Measurements from ENCODE around the gene RAD51B. TPM values are rescaled to one million over a fixed set of nuclear protein-coding genes. Genes with fewer than 3 reads are reported as not detected.

Gene RAD51B
- 10 to 100 TPM; 25.4 to 47.9 (median 30.0) TPM for total RNA-seq
- total RNA-seq (2013), result 22.9 TPM
- total RNA-seq, result 1.9 to 22.4 (median 10.9) reads per million in 29 experiments

DNA sequence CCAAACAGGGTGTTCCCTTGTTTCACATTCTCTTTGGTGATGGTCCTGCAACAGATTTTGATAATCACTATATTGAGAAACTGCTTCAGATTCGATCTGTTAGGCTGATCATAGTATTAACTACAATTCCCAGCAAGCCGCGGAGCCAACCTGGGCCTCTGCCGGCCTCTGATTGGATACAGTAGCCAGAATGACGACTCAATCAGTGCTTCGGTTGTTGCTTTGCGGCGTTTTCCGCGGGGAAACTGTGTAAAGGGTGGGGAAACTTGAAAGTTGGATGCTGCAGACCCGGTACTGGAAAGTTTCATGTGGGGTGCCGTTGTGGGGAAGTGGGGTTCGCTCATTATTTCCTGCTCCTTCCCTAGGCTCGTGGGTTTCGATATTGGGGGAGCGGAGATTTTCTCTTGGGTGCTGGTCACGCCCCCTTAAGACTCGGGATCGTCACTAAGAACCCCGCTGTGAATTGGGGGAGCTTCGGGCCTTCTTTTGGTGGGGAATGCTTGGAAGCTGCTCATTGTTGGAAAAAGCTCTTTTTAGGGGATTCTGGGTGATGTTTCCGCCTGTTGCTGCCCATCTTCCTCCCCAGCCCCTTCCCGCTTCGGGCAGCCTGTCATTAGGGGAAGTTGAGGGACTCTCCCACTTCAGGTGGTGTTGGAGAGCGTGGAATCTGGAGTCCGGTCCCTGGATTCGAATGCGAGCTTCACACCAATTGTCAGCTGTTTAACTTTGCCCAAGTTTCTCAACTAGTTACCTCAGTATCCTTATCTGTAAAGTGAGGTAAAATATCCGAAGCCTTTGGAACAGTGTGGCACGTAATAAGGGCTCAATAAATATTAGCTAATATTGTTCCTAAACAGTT lies at the start of gene RAD51B:
TSS of gene RAD51B (plus strand) at position 217 of the 859 bp plus-strand sequence.
- Mint-ChIP-seq H3K4me1 (peaks cover 34 to 47% (median 43%) of the 10 kb centered on the region in 3 donors), H3K36me3 (peaks cover 2% of the 10 kb centered on the region), H3K27ac (peak within 1 kb of the TSS; percentile 82 to 94), H3K9me3 (no peaks in the 10 kb centered on the region), H3K4me3 (peak within 1 kb of the TSS; percentile 94 to 96 (median 94)), H3K27me3 (no peaks in the 10 kb centered on the region)
- H3K9me3 ChIP-seq, result no peaks in the 10 kb centered on the region
- POLR2A ChIA-PET, result interaction anchor here in 1 of 2 donors (0.8 kb wide), 1 partner anchor 19 kb away, joined by 6 read pairs; no protein-coding TSS in a partner anchor
- H3K4me3 ChIP-seq (ENCODE audit: control insufficient read depth in 1 of 2, extremely low read depth in 1 of 2, low read length in 1 of 2), result peak within 1 kb of the TSS; percentile 88 to 100
- peaks cover 0 to 3% of the 10 kb centered on the region in 2 donors for H3K36me3 ChIP-seq (ENCODE audit: control insufficient read depth in 2 of 2, extremely low read depth in 1 of 2, insufficient read depth in 1 of 2, low read length in 1 of 2)
- peaks cover 21 to 30% of the 10 kb centered on the region in 2 experiments for H3K4me1 ChIP-seq (ENCODE audit: control insufficient read depth in 1 of 2, extremely low read depth in 1 of 2, insufficient read depth in 2 of 2, low read length in 2 of 2)
- peak within 1 kb of the TSS; percentile 58 for H3K27ac ChIP-seq (ENCODE audit: low read length)
- ATAC-seq (replicated peaks in 1 of 4) (peak; percentile 67 to 76 (median 72)), DNase-seq (peak; percentile 72 to 91 (median 82))
- WGBS (ENCODE audit: insufficient coverage), result 2% methylated on average over 13 of the region's 30 CpGs
- CTCF ChIA-PET, result interaction anchor here in 1 of 2 donors (0.5 to 1.2 kb wide), 4 partner anchors 19 to 1008 kb away, joined by 3 read pairs; no protein-coding TSS in a partner anchor
- no peaks in the 10 kb centered on the region for H3K27me3 ChIP-seq (replicated peaks in 1 of 2; ENCODE audit: control insufficient read depth in 2 of 2, extremely low read depth in 1 of 2, insufficient read depth in 2 of 2, low read length in 1 of 2)

DNA sequence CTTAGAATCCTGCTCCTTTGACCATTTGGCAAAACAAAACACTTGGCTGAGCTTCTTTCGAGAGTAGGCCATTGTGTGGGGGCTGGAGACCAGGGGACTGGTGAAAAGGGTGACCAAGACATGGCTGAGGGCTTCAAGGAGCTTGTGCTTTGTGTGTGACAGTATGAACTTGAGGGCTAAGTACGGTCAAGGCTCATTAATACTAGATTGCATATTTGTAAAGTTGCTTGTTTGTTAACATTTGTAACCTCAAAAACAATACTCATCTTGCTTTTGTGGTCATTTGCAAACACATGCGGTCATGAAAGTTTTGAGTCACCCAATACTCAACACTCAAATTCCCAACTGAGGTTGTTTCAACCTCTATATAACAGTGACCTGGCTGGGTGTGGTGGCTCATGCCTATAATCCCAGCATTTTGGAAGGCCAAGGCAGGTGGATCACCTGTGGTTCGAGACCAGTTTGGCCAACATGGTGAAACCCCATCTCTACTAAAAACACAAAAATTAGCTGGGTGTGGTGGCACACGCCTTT lies 45.7 kb upstream of the RAD51B start:
- ATAC-seq (replicated peaks in 1 of 4) (no peak), DNase-seq (no peak)
- POLR2A ChIA-PET, result no interaction called here
- Mint-ChIP-seq H3K9me3 (no peaks in the 10 kb centered on the region), H3K27me3 (no peaks in the 10 kb centered on the region), H3K27ac (no peak overlapping the region), H3K4me3 (no peak overlapping the region), H3K4me1 (no peaks in the 10 kb centered on the region), H3K36me3 (peaks cover 80% of the 10 kb centered on the region)
- H3K27ac ChIP-seq (ENCODE audit: low read length), result no peak overlapping the region
- no peaks in the 10 kb centered on the region for H3K9me3 ChIP-seq
- no peaks in the 10 kb centered on the region for H3K27me3 ChIP-seq (replicated peaks in 1 of 2; ENCODE audit: control insufficient read depth in 2 of 2, extremely low read depth in 1 of 2, insufficient read depth in 2 of 2, low read length in 1 of 2)
- H3K4me1 ChIP-seq (ENCODE audit: control insufficient read depth in 1 of 2, extremely low read depth in 1 of 2, insufficient read depth in 2 of 2, low read length in 2 of 2), result no peaks in the 10 kb centered on the region
- CTCF ChIA-PET, result interaction anchor here (0.6 to 0.7 kb wide), 2 partner anchors 175 to 326 kb away, joined by 3 to 6 read pairs; no protein-coding TSS in a partner anchor
- peaks cover 7 to 93% of the 10 kb centered on the region in 2 donors for H3K36me3 ChIP-seq (ENCODE audit: control insufficient read depth in 2 of 2, extremely low read depth in 1 of 2, insufficient read depth in 1 of 2, low read length in 1 of 2)
- H3K4me3 ChIP-seq (ENCODE audit: control insufficient read depth in 1 of 2, extremely low read depth in 1 of 2, low read length in 1 of 2), result no peak overlapping the region
- 100% methylated on average over 2 of the region's 5 CpGs for WGBS (ENCODE audit: insufficient coverage)

DNA sequence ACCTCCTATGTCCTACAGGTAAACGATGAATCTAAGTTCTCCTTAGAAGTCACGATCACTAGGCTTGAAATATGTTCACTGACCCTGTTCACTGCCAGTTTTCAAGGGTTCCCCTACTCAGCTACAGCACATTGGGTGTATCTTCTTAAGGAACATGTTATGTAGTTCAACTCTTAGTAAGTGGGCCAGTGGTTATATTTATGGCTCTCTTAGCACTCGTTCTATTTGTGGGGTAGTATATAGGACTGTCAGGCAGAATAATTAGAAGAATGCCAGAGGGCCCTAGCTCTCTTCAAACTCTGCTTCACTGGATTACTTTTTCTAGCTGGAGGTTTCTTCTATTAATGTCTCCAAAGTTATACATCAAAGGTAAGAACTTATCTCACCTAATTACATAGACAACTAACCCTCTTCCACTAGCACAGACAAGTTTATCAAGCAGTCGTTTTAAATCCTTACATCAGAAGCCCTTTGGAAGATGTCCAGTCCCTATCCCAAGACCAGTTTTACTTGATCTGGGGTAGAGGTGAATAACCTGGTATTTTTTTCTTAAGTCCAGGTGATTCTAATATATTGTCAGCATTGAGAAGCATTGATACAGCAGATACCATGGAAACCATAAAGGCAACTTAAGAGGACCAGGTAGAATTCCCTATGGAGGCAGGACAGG lies 42.8 kb upstream of the RAD51B start:
- H3K4me1 Mint-ChIP-seq, result no peaks in the 10 kb centered on the region
- ChIA-PET CTCF (no interaction called here), POLR2A (no interaction called here)
- H3K36me3 ChIP-seq (ENCODE audit: control insufficient read depth in 2 of 2, extremely low read depth in 1 of 2, insufficient read depth in 1 of 2, low read length in 1 of 2), result peaks cover 7 to 91% of the 10 kb centered on the region in 2 donors
- H3K9me3 Mint-ChIP-seq, result no peaks in the 10 kb centered on the region
- H3K4me3 ChIP-seq (ENCODE audit: control insufficient read depth in 1 of 2, extremely low read depth in 1 of 2, low read length in 1 of 2), result no peak overlapping the region
- no peaks in the 10 kb centered on the region for H3K27me3 Mint-ChIP-seq
- no peak overlapping the region for H3K27ac Mint-ChIP-seq
- H3K9me3 ChIP-seq, result no peaks in the 10 kb centered on the region
- H3K36me3 Mint-ChIP-seq, result peaks cover 85% of the 10 kb centered on the region
- no peak overlapping the region for H3K4me3 Mint-ChIP-seq
- H3K4me1 ChIP-seq (ENCODE audit: control insufficient read depth in 1 of 2, extremely low read depth in 1 of 2, insufficient read depth in 2 of 2, low read length in 2 of 2), result no peaks in the 10 kb centered on the region
- DNase-seq (no peak), ATAC-seq (replicated peaks in 1 of 4) (no peak)
- no peak overlapping the region for H3K27ac ChIP-seq (ENCODE audit: low read length)
- 100% methylated on average over 2 of the region's 4 CpGs for WGBS (ENCODE audit: insufficient coverage)
- no peaks in the 10 kb centered on the region for H3K27me3 ChIP-seq (replicated peaks in 1 of 2; ENCODE audit: control insufficient read depth in 2 of 2, extremely low read depth in 1 of 2, insufficient read depth in 2 of 2, low read length in 1 of 2)

DNA sequence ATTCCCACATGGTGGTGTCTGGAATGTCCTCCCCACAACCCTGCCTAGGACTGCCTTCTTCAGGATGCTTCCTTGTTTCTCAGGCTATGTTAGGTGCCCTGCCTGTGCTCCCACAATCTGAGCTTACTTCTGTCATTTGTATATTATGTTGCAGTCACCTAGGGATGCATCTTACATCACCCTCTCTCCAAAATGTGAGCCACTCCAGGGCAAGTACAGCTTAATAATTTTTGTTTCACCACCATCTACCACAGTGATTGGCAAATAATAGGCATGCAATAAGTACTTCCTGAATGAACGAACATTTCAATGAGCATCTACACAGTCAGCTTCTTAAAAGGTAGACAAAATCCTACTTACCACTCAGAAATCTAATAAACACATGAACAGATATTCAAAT lies 40.8 kb upstream of the RAD51B start:
- Mint-ChIP-seq H3K4me1 (no peaks in the 10 kb centered on the region), H3K36me3 (peaks cover 88% of the 10 kb centered on the region), H3K9me3 (no peaks in the 10 kb centered on the region), H3K4me3 (no peak overlapping the region), H3K27me3 (no peaks in the 10 kb centered on the region), H3K27ac (no peak overlapping the region)
- DNase-seq, result no peak
- Histone ChIP-seq H3K27me3 (replicated peaks in 1 of 2; ENCODE audit: control insufficient read depth in 2 of 2, extremely low read depth in 1 of 2, insufficient read depth in 2 of 2, low read length in 1 of 2) (no peaks in the 10 kb centered on the region), H3K4me3 (ENCODE audit: control insufficient read depth in 1 of 2, extremely low read depth in 1 of 2, low read length in 1 of 2) (no peak overlapping the region), H3K36me3 (ENCODE audit: control insufficient read depth in 2 of 2, extremely low read depth in 1 of 2, insufficient read depth in 1 of 2, low read length in 1 of 2) (peaks cover 3 to 91% of the 10 kb centered on the region in 2 donors), H3K4me1 (ENCODE audit: control insufficient read depth in 1 of 2, extremely low read depth in 1 of 2, insufficient read depth in 2 of 2, low read length in 2 of 2) (no peaks in the 10 kb centered on the region), H3K9me3 (no peaks in the 10 kb centered on the region), H3K27ac (ENCODE audit: low read length) (no peak overlapping the region)
- WGBS (ENCODE audit: insufficient coverage), result no CpG with 5 or more reads among the region's 1 CpG
- CTCF ChIA-PET, result interaction anchor here in 1 of 2 donors (0.6 kb wide), 1 partner anchor 1065 kb away, joined by 3 read pairs; no protein-coding TSS in a partner anchor
- POLR2A ChIA-PET, result no interaction called here
- ATAC-seq (replicated peaks in 1 of 4), result no peak

DNA sequence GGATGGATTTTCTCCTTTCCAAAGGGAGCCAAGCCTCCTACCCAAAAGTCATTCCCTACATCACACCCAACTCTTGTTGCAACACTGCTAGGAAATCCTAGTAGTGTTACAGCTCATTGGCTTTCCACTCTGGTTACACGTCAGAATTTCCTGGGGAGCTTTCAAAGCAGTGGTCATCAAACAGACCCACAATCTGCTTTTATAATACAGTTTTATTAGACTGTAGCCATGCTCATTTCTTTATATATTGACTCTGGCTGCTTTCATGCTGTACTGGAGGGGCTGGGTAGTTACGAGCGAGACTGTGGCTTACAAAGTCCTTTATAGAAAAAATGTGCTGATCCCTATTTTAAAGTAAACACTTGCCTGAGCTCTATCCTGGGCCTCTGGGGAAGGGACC lies 37.5 kb upstream of the RAD51B start:
- CTCF ChIA-PET, result no interaction called here
- H3K36me3 Mint-ChIP-seq, result peaks cover 91% of the 10 kb centered on the region
- H3K27me3 ChIP-seq (replicated peaks in 1 of 2; ENCODE audit: control insufficient read depth in 2 of 2, extremely low read depth in 1 of 2, insufficient read depth in 2 of 2, low read length in 1 of 2), result no peaks in the 10 kb centered on the region
- H3K36me3 ChIP-seq (ENCODE audit: control insufficient read depth in 2 of 2, extremely low read depth in 1 of 2, insufficient read depth in 1 of 2, low read length in 1 of 2), result peaks cover 7 to 90% of the 10 kb centered on the region in 2 donors
- no peaks in the 10 kb centered on the region for H3K9me3 ChIP-seq
- H3K9me3 Mint-ChIP-seq, result no peaks in the 10 kb centered on the region
- no peaks in the 10 kb centered on the region for H3K27me3 Mint-ChIP-seq
- DNase-seq (no peak), ATAC-seq (replicated peaks in 1 of 4) (no peak)
- H3K27ac Mint-ChIP-seq, result no peak overlapping the region
- H3K4me3 ChIP-seq (ENCODE audit: control insufficient read depth in 1 of 2, extremely low read depth in 1 of 2, low read length in 1 of 2), result no peak overlapping the region
- no peaks in the 10 kb centered on the region for H3K4me1 Mint-ChIP-seq
- WGBS (ENCODE audit: insufficient coverage), result 50% methylated on average over 2 of the region's 3 CpGs
- H3K4me3 Mint-ChIP-seq, result no peak overlapping the region
- H3K27ac ChIP-seq (ENCODE audit: low read length), result no peak overlapping the region
- H3K4me1 ChIP-seq (ENCODE audit: control insufficient read depth in 1 of 2, extremely low read depth in 1 of 2, insufficient read depth in 2 of 2, low read length in 2 of 2), result no peaks in the 10 kb centered on the region
- POLR2A ChIA-PET, result no interaction called here

DNA sequence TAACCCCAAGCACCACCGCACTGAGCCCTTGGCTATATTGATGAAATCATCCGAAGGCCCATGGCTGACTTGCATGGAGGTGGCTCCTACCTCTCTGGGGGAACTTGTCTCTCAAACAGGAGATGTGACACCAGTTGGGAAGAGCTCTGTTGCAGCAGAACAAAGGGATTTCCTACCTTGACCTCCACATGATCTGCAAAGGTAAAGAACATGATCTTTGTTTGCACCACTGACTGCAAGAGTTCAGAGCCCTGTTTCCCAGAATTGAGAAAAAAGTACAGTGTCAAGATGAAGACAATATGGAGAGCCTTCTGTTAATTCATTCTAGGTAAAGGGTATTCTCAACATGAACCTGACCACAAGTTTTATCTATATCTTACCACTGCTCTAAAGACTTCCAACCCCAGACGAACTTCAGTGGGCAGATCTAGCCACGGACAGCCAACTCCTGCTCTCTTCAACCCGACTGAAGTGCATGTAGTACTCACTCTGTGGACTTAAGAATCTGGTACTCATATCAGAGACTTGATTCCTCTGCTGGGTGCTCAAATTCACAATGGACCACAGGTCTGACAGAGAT lies 35.2 kb upstream of the RAD51B start:
- ChIA-PET CTCF (no interaction called here), POLR2A (no interaction called here)
- Histone ChIP-seq H3K4me3 (ENCODE audit: control insufficient read depth in 1 of 2, extremely low read depth in 1 of 2, low read length in 1 of 2) (no peak overlapping the region), H3K4me1 (ENCODE audit: control insufficient read depth in 1 of 2, extremely low read depth in 1 of 2, insufficient read depth in 2 of 2, low read length in 2 of 2) (no peaks in the 10 kb centered on the region), H3K9me3 (no peaks in the 10 kb centered on the region), H3K36me3 (ENCODE audit: control insufficient read depth in 2 of 2, extremely low read depth in 1 of 2, insufficient read depth in 1 of 2, low read length in 1 of 2) (peaks cover 4 to 93% of the 10 kb centered on the region in 2 donors), H3K27me3 (replicated peaks in 1 of 2; ENCODE audit: control insufficient read depth in 2 of 2, extremely low read depth in 1 of 2, insufficient read depth in 2 of 2, low read length in 1 of 2) (no peaks in the 10 kb centered on the region), H3K27ac (ENCODE audit: low read length) (no peak overlapping the region)
- H3K27ac Mint-ChIP-seq, result no peak overlapping the region
- H3K27me3 Mint-ChIP-seq, result no peaks in the 10 kb centered on the region
- WGBS (ENCODE audit: insufficient coverage), result 91% methylated on average over 4 of the region's 5 CpGs
- ATAC-seq (replicated peaks in 1 of 4) (no peak), DNase-seq (no peak)
- peaks cover 93% of the 10 kb centered on the region for H3K36me3 Mint-ChIP-seq
- no peaks in the 10 kb centered on the region for H3K4me1 Mint-ChIP-seq
- H3K9me3 Mint-ChIP-seq, result no peaks in the 10 kb centered on the region
- H3K4me3 Mint-ChIP-seq, result no peak overlapping the region
